ENCODE data around the gene RTN4R.
"Not testable (repeated sequence)": the region's sequence is repeated elsewhere in the genome, so short reads cannot be mapped to it uniquely, and the experiment has no call there.

RTN4R gene

DNA sequence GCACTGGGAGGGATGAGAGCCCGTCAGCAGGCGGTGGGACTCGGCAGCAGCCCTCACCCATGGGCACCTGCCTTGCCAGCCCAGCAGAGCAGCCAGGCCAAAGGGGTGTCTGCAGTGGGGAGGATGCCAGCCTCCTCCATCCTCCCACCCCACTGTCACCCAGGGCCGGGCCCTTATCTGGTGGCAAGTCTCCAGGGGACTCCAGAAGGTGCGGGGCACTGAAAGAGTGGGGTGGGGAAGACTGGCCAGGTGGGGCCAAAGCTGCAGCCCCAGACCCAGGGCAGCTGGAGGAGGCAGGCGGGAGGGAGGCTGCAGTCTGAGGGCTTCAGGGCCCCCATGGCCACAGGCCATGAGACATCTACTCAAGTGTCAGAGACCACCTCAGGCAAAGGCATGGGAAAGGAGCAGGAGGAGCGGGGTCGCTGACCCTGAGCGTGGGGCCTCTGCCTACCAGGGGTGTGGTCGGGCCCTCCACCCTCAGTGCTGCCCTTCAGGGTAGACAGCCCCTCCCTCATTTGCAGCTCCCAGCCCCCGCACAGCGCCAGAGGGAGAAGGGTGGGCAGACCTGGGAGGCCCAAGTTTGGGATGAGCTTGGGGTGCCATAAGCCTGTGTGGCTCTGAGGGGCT lies 48.2 kb upstream of the RTN4R start:
- Histone ChIP-seq H3K27ac (ENCODE audit: low read depth, low read length, poor library complexity, severe bottlenecking) (no peak overlapping the region), H4K20me1 (ENCODE audit: insufficient read depth, low read length) (no peaks in the 10 kb centered on the region), H3K9me2 (ENCODE audit: low read depth, low read length) (no peaks in the 10 kb centered on the region), H3K9me3 (ENCODE audit: low read length) (no peaks in the 10 kb centered on the region), H3K36me3 (ENCODE audit: insufficient read depth, low read length) (no peaks in the 10 kb centered on the region), H3F3A (ENCODE audit: insufficient read depth, low read length) (no peaks in the 10 kb centered on the region), H3K4me1 (ENCODE audit: insufficient read depth, low read length, severe bottlenecking) (peaks cover 25% of the 10 kb centered on the region), H3K4me2 (ENCODE audit: low read length) (no peak overlapping the region), H3K79me2 (ENCODE audit: insufficient read depth, low read length) (no peaks in the 10 kb centered on the region), H2AFZ (ENCODE audit: low read length) (no peak overlapping the region), H3K4me3 (ENCODE audit: low read depth, low read length, poor library complexity, severe bottlenecking) (no peak overlapping the region), H3K9ac (ENCODE audit: low read length) (no peak overlapping the region), H3K27me3 (ENCODE audit: insufficient read depth, low read length) (no peaks in the 10 kb centered on the region)
- TF ChIP-seq, protein P1, sequence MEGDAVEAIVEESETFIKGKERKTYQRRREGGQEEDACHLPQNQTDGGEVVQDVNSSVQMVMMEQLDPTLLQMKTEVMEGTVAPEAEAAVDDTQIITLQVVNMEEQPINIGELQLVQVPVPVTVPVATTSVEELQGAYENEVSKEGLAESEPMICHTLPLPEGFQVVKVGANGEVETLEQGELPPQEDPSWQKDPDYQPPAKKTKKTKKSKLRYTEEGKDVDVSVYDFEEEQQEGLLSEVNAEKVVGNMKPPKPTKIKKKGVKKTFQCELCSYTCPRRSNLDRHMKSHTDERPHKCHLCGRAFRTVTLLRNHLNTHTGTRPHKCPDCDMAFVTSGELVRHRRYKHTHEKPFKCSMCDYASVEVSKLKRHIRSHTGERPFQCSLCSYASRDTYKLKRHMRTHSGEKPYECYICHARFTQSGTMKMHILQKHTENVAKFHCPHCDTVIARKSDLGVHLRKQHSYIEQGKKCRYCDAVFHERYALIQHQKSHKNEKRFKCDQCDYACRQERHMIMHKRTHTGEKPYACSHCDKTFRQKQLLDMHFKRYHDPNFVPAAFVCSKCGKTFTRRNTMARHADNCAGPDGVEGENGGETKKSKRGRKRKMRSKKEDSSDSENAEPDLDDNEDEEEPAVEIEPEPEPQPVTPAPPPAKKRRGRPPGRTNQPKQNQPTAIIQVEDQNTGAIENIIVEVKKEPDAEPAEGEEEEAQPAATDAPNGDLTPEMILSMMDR (IDR thresholded peaks at IDR 0.05; ENCODE audit: low read length) = no peak

DNA sequence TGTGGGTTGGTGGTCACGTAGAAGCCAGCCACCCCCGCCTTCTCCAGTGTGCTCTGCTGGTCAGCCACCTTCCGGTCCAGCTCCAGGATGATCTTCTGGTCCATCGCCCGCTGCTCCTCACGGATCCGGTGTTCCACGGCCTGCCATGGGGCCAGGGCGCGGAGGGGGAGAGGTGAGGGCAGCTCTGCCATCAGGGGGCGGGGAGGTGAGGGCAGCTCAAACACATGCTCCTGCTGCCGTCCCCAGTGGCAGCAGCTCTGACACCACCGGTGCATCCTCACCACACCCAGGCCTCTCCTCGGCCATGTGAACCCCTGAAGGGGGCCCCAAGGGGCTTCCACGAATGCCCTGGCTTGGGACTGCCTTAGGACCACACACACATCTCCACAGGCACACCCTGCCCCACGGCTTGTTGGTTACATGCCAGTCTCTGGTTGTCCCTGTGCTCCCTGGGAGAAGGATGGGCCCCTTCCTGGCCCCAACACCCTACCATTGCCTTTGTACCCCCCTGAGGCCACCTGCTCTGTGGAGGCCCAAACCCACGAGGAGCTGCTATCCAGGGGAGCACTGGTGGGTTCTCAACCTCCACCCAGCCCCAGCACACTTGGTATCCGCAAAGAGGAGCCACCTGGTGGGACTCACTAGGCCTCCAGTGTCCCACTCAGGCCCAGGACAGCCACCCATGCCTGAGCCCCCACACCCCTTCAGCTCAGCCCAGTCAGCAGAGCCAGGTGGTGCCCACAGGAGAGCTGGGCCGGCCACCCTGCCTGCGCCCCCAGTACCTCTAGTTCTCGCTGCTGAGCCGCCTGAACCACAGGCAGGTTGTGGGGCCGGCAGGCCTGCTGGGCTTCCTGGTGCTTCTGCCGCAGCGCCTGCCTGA lies 47.5 kb upstream of the RTN4R start:
- Histone ChIP-seq H3K4me3 (ENCODE audit: low read depth, low read length, poor library complexity, severe bottlenecking) (no peak overlapping the region), H4K20me1 (ENCODE audit: insufficient read depth, low read length) (no peaks in the 10 kb centered on the region), H3K9ac (ENCODE audit: low read length) (no peak overlapping the region), H3F3A (ENCODE audit: insufficient read depth, low read length) (no peaks in the 10 kb centered on the region), H3K27me3 (ENCODE audit: insufficient read depth, low read length) (no peaks in the 10 kb centered on the region), H3K9me2 (ENCODE audit: low read depth, low read length) (no peaks in the 10 kb centered on the region), H3K36me3 (ENCODE audit: insufficient read depth, low read length) (no peaks in the 10 kb centered on the region), H3K4me2 (ENCODE audit: low read length) (no peak overlapping the region), H2AFZ (ENCODE audit: low read length) (no peak overlapping the region), H3K4me1 (ENCODE audit: insufficient read depth, low read length, severe bottlenecking) (peaks cover 19% of the 10 kb centered on the region), H3K27ac (ENCODE audit: low read depth, low read length, poor library complexity, severe bottlenecking) (no peak overlapping the region), H3K79me2 (ENCODE audit: insufficient read depth, low read length) (no peaks in the 10 kb centered on the region), H3K9me3 (ENCODE audit: low read length) (no peaks in the 10 kb centered on the region)
- TF ChIP-seq, protein P1 (IDR thresholded peaks at IDR 0.05; ENCODE audit: low read length) = no peak
- TF ChIP-seq EZH2 (IDR thresholded peaks at IDR 0.05; ENCODE audit: borderline replicate concordance, low read length) = no peak

DNA sequence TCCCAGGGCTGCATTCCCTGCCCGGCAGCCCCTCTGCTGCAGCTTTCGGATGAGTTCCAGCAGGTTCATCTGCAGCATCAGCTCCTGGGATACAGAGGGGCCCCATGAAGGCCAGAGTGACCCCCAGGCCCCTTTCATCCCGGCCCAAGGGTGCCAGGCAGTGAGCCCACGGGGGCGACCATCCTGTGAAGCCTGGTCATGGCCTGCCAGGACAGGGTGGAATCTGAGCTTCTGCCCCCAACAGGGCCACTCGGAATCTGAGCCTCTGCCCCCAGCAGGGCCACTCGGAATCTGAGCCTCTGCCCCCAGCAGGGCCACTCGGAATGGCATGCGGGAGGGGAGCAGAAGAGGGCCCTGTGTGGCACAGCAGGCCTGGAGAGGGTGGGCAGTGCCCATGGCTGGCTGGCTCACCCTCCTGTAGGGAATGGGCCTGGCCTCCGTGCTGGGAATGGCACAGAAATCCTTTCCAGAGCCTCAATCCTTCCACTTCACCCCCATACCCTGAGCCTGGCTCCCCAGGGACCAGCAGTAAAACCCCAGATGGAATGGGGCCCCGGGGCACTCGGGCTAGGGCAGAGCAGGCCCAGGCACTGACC lies 46.7 kb upstream of the RTN4R start:
- H3K4me1 ChIP-seq (ENCODE audit: insufficient read depth, low read length, severe bottlenecking) = peaks cover 18% of the 10 kb centered on the region
- not testable (repeated sequence) for H3K9me3 ChIP-seq (ENCODE audit: low read length); H3K4me3 ChIP-seq (ENCODE audit: low read depth, low read length, poor library complexity, severe bottlenecking); H3K36me3 ChIP-seq (ENCODE audit: insufficient read depth, low read length); H3F3A ChIP-seq (ENCODE audit: insufficient read depth, low read length); H2AFZ ChIP-seq (ENCODE audit: low read length); H3K4me2 ChIP-seq (ENCODE audit: low read length); H3K27ac ChIP-seq (ENCODE audit: low read depth, low read length, poor library complexity, severe bottlenecking); H4K20me1 ChIP-seq (ENCODE audit: insufficient read depth, low read length); H3K9ac ChIP-seq (ENCODE audit: low read length); H3K9me2 ChIP-seq (ENCODE audit: low read depth, low read length); H3K79me2 ChIP-seq (ENCODE audit: insufficient read depth, low read length); H3K27me3 ChIP-seq (ENCODE audit: insufficient read depth, low read length)

DNA sequence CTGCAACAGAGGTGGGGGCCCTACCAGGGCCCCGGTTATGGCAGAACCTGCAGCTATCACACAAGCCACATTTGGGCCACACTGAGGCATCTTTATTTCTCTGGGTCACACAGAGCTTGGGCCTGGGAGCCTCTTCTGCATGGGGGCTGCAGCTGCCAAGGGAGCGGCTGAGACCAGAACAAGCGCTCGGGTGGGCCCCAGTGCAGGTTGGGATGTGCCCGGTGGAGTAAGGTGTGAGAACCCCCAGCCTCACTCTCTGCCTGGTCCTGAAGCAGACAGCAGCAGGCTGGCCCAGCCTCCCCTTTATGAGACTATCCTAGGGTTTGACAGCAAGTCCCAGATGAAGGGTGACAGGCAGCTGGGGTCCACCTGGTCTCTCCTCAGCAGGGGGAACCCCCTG lies 46.1 kb upstream of the RTN4R start:
- H3K9me3 ChIP-seq (ENCODE audit: low read length); H3F3A ChIP-seq (ENCODE audit: insufficient read depth, low read length); H3K4me3 ChIP-seq (ENCODE audit: low read depth, low read length, poor library complexity, severe bottlenecking); H3K4me2 ChIP-seq (ENCODE audit: low read length); H3K27ac ChIP-seq (ENCODE audit: low read depth, low read length, poor library complexity, severe bottlenecking); H4K20me1 ChIP-seq (ENCODE audit: insufficient read depth, low read length); H3K79me2 ChIP-seq (ENCODE audit: insufficient read depth, low read length); H3K36me3 ChIP-seq (ENCODE audit: insufficient read depth, low read length); H2AFZ ChIP-seq (ENCODE audit: low read length); H3K9me2 ChIP-seq (ENCODE audit: low read depth, low read length); H3K9ac ChIP-seq (ENCODE audit: low read length); H3K27me3 ChIP-seq (ENCODE audit: insufficient read depth, low read length): not testable (repeated sequence)
- peaks cover 16% of the 10 kb centered on the region for H3K4me1 ChIP-seq (ENCODE audit: insufficient read depth, low read length, severe bottlenecking)

DNA sequence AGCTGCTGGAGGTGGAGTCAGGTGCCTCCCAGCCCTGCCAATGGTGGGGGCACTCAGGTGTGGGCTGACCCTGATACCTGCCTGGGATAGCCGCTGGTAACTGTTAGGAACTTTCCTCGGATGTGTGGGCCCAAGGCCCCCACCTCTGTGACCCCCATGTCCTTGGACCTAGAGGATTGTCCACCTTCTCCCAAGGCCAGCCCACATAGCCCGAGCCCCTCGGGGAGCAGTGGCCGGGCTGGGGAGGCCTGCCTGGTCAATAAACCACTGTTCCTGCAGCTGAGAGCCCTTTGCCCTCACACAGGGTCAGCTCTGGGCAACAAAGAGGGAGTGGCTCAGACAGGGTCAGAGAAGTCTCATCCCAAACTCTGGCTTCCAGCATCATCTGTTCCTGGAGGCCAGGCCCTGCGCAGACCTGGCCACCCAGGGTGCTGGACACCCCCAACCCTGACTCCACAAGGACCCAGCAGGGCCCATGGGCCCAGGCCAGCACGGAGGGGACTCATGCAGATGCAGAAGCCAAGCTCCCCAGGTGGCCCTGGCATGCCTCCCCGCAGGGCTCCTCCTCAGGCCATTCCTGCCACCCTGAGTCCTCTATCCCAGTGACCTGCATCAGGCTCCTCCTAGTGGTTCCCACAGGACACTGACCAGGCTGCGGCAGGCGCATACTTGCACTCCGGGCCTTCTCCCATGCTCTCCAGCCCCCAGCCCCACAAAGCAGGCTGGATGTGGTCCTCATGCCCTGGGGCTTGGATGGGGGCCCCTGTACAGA lies 45.4 kb upstream of the RTN4R start:
- not testable (repeated sequence) for H3F3A ChIP-seq (ENCODE audit: insufficient read depth, low read length); H3K9me2 ChIP-seq (ENCODE audit: low read depth, low read length); H2AFZ ChIP-seq (ENCODE audit: low read length); H3K27me3 ChIP-seq (ENCODE audit: insufficient read depth, low read length); H3K36me3 ChIP-seq (ENCODE audit: insufficient read depth, low read length); H3K4me1 ChIP-seq (ENCODE audit: insufficient read depth, low read length, severe bottlenecking); H3K79me2 ChIP-seq (ENCODE audit: insufficient read depth, low read length); H3K27ac ChIP-seq (ENCODE audit: low read depth, low read length, poor library complexity, severe bottlenecking); H4K20me1 ChIP-seq (ENCODE audit: insufficient read depth, low read length); H3K4me3 ChIP-seq (ENCODE audit: low read depth, low read length, poor library complexity, severe bottlenecking); H3K4me2 ChIP-seq (ENCODE audit: low read length); H3K9ac ChIP-seq (ENCODE audit: low read length); H3K9me3 ChIP-seq (ENCODE audit: low read length)
